ENCODE results near the gene CCND1. TPM values are rescaled to one million over a fixed set of nuclear protein-coding genes. Genes with fewer than 3 reads are reported as not detected.

Gene CCND1
- 684 and 770 TPM in 2 replicates for total RNA-seq (2014; rRNA removed)
- 727 TPM for polyA plus RNA-seq (2012)

- DNase-seq (ENCODE audit: low read depth) = peak; percentile 95
Observed at GRCh38 chr11:69640995-69641581, at the start of gene CCND1. TSS of gene CCND1 (plus strand) at chr11:69641156. CDS start at chr11:69641314, 158 bp downstream.

- DNase-seq (ENCODE audit: low read depth) = no peak
Observed at GRCh38 chr11:69592986-69593650, 47.8 kb upstream of the CCND1 start.

GRCh38 chr11:69593851-69594250, 47.1 kb upstream of the CCND1 start:
- DNase-seq (ENCODE audit: low read depth) = no peak

GRCh38 chr11:69594481-69594880, 46.5 kb upstream of the CCND1 start:
- DNase-seq (ENCODE audit: low read depth) = no peak

- no peak for DNase-seq (ENCODE audit: low read depth)
Observed at GRCh38 chr11:69595805-69596665, 44.9 kb upstream of the CCND1 start.

GRCh38 chr11:69598147-69598546, 42.8 kb upstream of the CCND1 start:
- peak; percentile 25 for DNase-seq (ENCODE audit: low read depth)

- DNase-seq (ENCODE audit: low read depth) = no peak
Observed at GRCh38 chr11:69599502-69599901, 41.5 kb upstream of the CCND1 start.

GRCh38 chr11:69600001-69600400, 41.0 kb upstream of the CCND1 start:
- no peak for DNase-seq (ENCODE audit: low read depth)

GRCh38 chr11:69601011-69601975, 39.7 kb upstream of the CCND1 start:
- DNase-seq (ENCODE audit: low read depth) = no peak

- DNase-seq (ENCODE audit: low read depth) = no peak
Observed at GRCh38 chr11:69603111-69603836, 37.7 kb upstream of the CCND1 start.

GRCh38 chr11:69604055-69604454, 36.9 kb upstream of the CCND1 start:
- no peak for DNase-seq (ENCODE audit: low read depth)

- DNase-seq (ENCODE audit: low read depth) = no peak
Observed at GRCh38 chr11:69605737-69606526, 35.0 kb upstream of the CCND1 start.

GRCh38 chr11:69609351-69609750, 31.6 kb upstream of the CCND1 start:
- no peak for DNase-seq (ENCODE audit: low read depth)

- DNase-seq (ENCODE audit: low read depth) = peak; percentile 13
Observed at GRCh38 chr11:69611548-69612526, 29.1 kb upstream of the CCND1 start.

GRCh38 chr11:69613594-69613993, 27.4 kb upstream of the CCND1 start:
- no peak for DNase-seq (ENCODE audit: low read depth)

GRCh38 chr11:69614085-69614484, 26.9 kb upstream of the CCND1 start:
- DNase-seq (ENCODE audit: low read depth) = no peak

- DNase-seq (ENCODE audit: low read depth) = no peak
Observed at GRCh38 chr11:69615545-69616278, 25.2 kb upstream of the CCND1 start.

GRCh38 chr11:69617220-69617619, 23.7 kb upstream of the CCND1 start:
- DNase-seq (ENCODE audit: low read depth) = no peak
